GM21825 (cell line): ENCODE results near the gene ZNF620.
A peak's percentile ranks its signal among the peaks of the same experiment; 100 is the strongest.
"Not testable (repeated sequence)": the region's sequence is repeated elsewhere in the genome, so short reads cannot be mapped to it uniquely, and the experiment has no call there.

Experiments
- ATAC-seq: cut with Tn5 transposase; IDR thresholded peaks from one replicate; pipeline ENCODE4 v1.9.1; 2021; ENCODE audit warnings: mild to moderate bottlenecking, moderate library complexity; ENCODE audit not compliant: unreplicated experiment

The ZNF620 gene

GRCh38 chr3:40499952-40500351, 5.9 kb upstream of the ZNF620 start:
- ATAC-seq, result no peak

GRCh38 chr3:40502034-40502433, 3.8 kb upstream of the ZNF620 start:
- no peak for ATAC-seq

GRCh38 chr3:40504636-40505430, 1.0 kb upstream of the ZNF620 start:
- no peak for ATAC-seq

GRCh38 chr3:40511031-40511718, 5.3 kb downstream of the ZNF620 start:
- ATAC-seq, result no peak

GRCh38 chr3:40516201-40516600, 10.4 kb downstream of the ZNF620 start:
- ATAC-seq, result no peak

- ATAC-seq, result no peak
Observed at GRCh38 chr3:40518067-40518466, 12.2 kb downstream of the ZNF620 start.

GRCh38 chr3:40518848-40519247, 13.0 kb downstream of the ZNF620 start:
- no peak for ATAC-seq

- no peak for ATAC-seq
Observed at GRCh38 chr3:40521254-40521653, 15.4 kb downstream of the ZNF620 start.

- ATAC-seq, result no peak
Observed at GRCh38 chr3:40523781-40524180, 17.9 kb downstream of the ZNF620 start.

- no peak for ATAC-seq
Observed at GRCh38 chr3:40524222-40524567, 18.4 kb downstream of the ZNF620 start.

- ATAC-seq, result peak; percentile 99
Observed at GRCh38 chr3:40524568-40525285, 18.9 kb downstream of the ZNF620 start, which contains the start of gene ZNF621. TSS of gene ZNF621 (plus strand) at chr3:40524960. CDS start at chr3:40525841, 881 bp downstream.

- no peak for ATAC-seq
Observed at GRCh38 chr3:40528426-40528825, 22.6 kb downstream of the ZNF620 start.

- no peak for ATAC-seq
Observed at GRCh38 chr3:40532252-40532651, 26.4 kb downstream of the ZNF620 start.

- ATAC-seq, result no peak
Observed at GRCh38 chr3:40534283-40534682, 28.4 kb downstream of the ZNF620 start.

GRCh38 chr3:40546816-40547215, 41.0 kb downstream of the ZNF620 start:
- no peak for ATAC-seq

GRCh38 chr3:40550167-40550566, 44.3 kb downstream of the ZNF620 start:
- ATAC-seq, result no peak

- ATAC-seq, result no peak
Observed at GRCh38 chr3:40557575-40558161, 51.8 kb downstream of the ZNF620 start.

GRCh38 chr3:40562482-40562881, 56.6 kb downstream of the ZNF620 start:
- not testable (repeated sequence) for ATAC-seq

GRCh38 chr3:40565629-40566028, 59.8 kb downstream of the ZNF620 start:
- ATAC-seq, result not testable (repeated sequence)

GRCh38 chr3:40566694-40567093, 60.9 kb downstream of the ZNF620 start:
- no peak for ATAC-seq
